Uterus (tissue), 2 donors: ENCODE measurements around the gene CDIPT.

Experiments
- POLR2A ChIP-seq, 2 donors: fragments of 450-650 bp; IDR thresholded peaks; one replicate each; pipeline ENCODE4 v1.6.1; 2016; ENCODE audit warnings: antibody characterized with exemption in 2 of 2, mild to moderate bottlenecking in 1 of 2, moderate library complexity in 1 of 2
- TF ChIP-seq, protein P1 (sequence below), 4 experiments: fragments of 200-600 bp in 2 of 4; fragments of 450-650 bp in 2 of 4; sonication (generic) in 2 of 4; IDR thresholded peaks; one replicate each; pipeline ENCODE4 v1.5.1; 2016 to 2019; ENCODE audit warnings: antibody characterized with exemption in 4 of 4, mild to moderate bottlenecking in 2 of 4, moderate library complexity in 1 of 4

DNA sequence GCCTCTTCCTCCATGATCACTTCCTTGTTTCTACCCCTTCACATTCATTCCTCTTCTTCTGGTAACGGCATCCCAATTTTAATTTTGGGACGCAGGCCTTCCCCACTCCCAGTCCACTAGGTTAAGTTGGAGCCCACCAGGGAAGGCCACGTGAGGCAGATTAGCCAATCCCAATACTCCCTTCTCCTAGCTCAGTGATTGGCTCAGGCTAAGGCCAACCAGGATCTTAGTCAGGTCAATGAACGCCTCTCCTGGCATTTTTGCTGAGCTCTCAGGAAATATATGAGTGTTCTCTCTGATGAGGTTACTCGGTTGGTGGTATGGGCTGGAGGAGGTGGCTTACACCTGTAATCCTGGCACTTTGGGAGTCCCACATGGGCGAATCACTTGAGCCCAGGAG lies 21.0 kb upstream of the CDIPT start:
- TF ChIP-seq, protein P1, sequence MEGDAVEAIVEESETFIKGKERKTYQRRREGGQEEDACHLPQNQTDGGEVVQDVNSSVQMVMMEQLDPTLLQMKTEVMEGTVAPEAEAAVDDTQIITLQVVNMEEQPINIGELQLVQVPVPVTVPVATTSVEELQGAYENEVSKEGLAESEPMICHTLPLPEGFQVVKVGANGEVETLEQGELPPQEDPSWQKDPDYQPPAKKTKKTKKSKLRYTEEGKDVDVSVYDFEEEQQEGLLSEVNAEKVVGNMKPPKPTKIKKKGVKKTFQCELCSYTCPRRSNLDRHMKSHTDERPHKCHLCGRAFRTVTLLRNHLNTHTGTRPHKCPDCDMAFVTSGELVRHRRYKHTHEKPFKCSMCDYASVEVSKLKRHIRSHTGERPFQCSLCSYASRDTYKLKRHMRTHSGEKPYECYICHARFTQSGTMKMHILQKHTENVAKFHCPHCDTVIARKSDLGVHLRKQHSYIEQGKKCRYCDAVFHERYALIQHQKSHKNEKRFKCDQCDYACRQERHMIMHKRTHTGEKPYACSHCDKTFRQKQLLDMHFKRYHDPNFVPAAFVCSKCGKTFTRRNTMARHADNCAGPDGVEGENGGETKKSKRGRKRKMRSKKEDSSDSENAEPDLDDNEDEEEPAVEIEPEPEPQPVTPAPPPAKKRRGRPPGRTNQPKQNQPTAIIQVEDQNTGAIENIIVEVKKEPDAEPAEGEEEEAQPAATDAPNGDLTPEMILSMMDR (IDR thresholded peaks at IDR 0.05) = no peak
- TF ChIP-seq POLR2A (IDR thresholded peaks at IDR 0.05) = no peak
